ENCODE measurements around the gene FHIT.

FHIT gene

GRCh38 chr3:61168286-61168685 is 83.0 kb downstream of the FHIT start:
- no peak for DNase-seq (ENCODE audit: low read depth)
- TF ChIP-seq CTCF (conservative IDR thresholded peaks at IDR 0.05; ENCODE audit: low read depth, low read length) = no peak
- H3K4me3 ChIP-seq (ENCODE audit: low read depth, low read length) = no peak overlapping the region

DNA sequence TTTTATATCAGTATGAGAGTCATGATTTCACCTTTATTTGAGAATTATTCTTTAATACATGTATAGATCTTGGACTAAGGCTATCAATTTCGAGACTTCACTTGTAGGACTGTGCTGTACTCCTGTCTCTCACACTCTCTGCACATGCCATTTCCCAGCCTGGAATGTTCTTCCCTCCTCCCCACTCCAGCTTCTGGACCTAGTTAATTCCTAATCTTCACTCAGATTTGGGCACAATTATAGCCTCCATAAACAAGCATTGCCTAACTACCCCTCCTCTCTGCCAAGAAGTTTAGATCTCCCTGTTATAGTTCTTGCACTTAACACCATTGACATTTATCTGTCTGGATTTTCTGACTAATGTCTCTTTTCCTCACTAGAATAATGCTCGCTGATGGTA is 88.3 kb downstream of the FHIT start:
- no peak for DNase-seq (ENCODE audit: low read depth)
- no peak for TF ChIP-seq CTCF (conservative IDR thresholded peaks at IDR 0.05; ENCODE audit: low read depth, low read length)
- no peak overlapping the region for H3K4me3 ChIP-seq (ENCODE audit: low read depth, low read length)

DNA sequence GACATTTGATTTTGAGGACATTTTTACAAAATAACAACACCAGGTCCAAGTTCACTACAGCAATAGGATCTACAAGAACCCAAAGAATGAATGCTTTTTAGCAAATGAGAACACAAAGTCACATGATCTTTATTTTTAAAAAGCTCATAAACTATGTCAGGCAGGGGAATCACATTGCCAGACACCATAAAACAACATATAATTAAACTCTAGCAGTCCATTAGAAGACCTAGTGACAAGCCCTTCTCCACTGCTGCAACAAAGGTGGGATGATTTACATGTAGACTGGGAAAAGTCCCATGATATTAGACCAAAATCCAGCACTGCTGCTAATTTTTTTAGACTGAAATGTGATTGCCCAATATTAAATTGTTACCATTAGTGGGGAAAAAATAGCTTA is 92.6 kb downstream of the FHIT start:
- DNase-seq (ENCODE audit: low read depth) = no peak
- no peak overlapping the region for H3K4me3 ChIP-seq (ENCODE audit: low read depth, low read length)
- TF ChIP-seq CTCF (conservative IDR thresholded peaks at IDR 0.05; ENCODE audit: low read depth, low read length) = no peak

DNA sequence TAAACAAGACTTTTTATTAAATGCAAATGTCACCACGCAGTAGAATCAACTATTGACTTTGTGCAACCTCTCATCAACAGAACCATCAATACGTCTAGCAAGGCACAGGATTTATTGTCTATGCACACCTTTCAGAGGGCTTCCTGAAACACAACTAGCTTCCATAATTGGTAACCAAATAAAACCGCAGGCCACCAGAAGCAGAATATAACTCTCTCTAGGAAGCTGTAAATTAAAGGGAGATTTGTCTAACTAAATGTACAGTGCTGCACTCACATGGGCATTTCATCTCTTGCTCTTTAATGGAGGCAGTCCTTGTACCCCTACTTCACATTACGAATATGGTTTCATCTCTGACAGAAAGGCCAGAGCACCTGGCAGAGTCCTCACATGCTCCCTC is 93.0 kb downstream of the FHIT start:
- DNase-seq (ENCODE audit: low read depth) = no peak
- no peak for TF ChIP-seq CTCF (conservative IDR thresholded peaks at IDR 0.05; ENCODE audit: low read depth, low read length)

DNA sequence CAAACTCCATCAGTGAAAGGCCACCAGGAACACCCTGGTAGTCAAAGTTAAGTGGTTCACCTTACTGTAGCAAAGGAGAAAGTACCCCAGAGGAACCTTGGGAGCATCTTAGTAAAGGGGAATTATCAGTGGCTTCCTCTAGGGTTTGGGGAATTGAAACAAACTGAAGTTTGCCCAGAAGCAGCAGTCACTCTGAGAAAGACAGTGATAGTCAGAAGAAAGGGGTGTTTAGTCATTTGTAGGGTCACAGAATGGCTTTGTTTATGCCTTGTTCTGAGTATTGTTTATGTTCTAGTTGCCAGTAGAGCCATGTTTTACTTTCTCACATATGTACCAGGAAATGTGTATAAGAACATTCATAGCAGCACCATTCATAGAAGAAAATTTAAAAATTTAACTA is 93.8 kb downstream of the FHIT start:
- no peak for TF ChIP-seq CTCF (conservative IDR thresholded peaks at IDR 0.05; ENCODE audit: low read depth, low read length)

More for the DNA sequence above, 93.0 kb downstream of the FHIT start:
- no peak overlapping the region for H3K4me3 ChIP-seq (ENCODE audit: low read depth, low read length)

DNA sequence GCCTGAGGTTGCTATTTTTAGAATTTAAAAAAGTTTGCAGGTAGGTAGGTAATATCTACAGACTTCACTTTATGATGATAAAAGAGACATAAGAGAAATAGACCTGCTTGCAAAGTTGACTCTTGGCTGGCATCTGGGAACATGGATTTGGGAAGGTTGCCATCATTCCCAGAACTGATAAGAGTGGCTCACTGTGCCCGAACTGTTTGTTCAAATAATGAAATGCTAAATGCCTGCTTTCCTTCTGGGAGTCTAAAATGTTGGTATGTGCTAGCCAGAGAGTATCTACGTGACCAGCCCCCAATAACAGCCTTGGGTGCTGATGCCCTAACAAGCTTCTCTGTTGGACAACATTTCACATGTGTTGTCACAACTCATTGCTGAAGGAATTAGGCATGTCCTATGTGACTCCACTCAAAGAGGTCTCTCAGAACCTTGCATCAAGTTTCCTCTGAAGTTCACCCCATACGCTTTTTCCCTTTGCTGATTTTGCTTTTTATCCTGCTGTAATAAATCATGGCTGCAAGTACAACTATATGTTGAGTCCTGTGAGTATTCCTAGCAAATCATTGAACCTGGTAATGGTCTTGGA is 95.5 kb downstream of the FHIT start:
- TF ChIP-seq CTCF (conservative IDR thresholded peaks at IDR 0.05; ENCODE audit: low read depth, low read length) = no peak
- no peak overlapping the region for H3K4me3 ChIP-seq (ENCODE audit: low read depth, low read length)
- no peak for DNase-seq (ENCODE audit: low read depth)

More for the DNA sequence above, 93.8 kb downstream of the FHIT start:
- H3K4me3 ChIP-seq (ENCODE audit: low read depth, low read length) = no peak overlapping the region
- no peak for DNase-seq (ENCODE audit: low read depth)

DNA sequence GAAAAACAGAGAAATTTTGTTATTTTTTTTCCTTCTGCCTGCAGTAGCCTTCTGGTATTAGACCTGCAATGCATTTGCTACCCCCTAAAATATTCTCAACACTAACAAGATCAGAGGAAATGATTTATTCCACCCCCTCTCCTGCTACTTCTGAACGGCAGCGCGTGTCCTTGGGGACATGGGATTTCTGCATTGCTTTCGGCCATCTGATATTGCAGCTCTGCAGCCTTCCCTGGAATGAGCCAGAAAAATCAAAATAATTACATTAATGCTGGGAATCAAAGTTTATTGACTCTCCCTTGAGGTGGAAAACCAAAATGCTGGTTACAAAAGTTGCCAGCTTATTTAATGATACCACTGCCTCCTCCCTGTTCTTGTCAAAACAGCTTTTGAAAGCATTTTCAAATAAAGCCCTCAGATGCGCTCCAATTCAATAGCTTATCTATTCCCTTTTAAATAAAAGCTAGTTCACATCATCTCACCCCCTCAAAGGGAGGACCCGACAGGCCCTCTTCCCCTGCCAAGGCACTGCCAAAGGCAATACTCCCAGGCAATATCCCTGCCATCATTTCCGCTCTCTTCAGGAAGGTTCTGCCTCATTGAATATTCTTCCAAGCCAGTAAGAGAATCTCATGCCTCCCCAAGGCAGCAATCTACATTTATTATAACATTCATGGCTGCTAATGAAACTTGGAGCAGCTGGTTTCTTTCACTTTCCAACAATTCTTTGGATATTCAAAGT is 96.6 kb downstream of the FHIT start:
- no peak overlapping the region for H3K4me3 ChIP-seq (ENCODE audit: low read depth, low read length)
- no peak for DNase-seq (ENCODE audit: low read depth)
- TF ChIP-seq CTCF (conservative IDR thresholded peaks at IDR 0.05; ENCODE audit: low read depth, low read length) = no peak
